GM12878 (cell line): ENCODE data around the gene TRPC6. TPM values are rescaled to one million over a fixed set of nuclear protein-coding genes. Genes with fewer than 3 reads are reported as not detected.

ENCODE experiments used
- ATAC-seq: fragments of 200-7000 bp; cut with Tn5 transposase; 3 replicates; pipeline ENCODE4 v1.9.1; 2020; ENCODE audit warnings: mild to moderate bottlenecking, moderate library complexity
- BruUV-seq: library from RNA; stranded (reverse); fragments of 400-500 nt; replicated peaks from 2 replicates; lab custom pipeline; 2021; lab: Mats Ljungman, UMichigan
- CTCF ChIA-PET: fragments of 300-600 bp; sonication (Branson Sonifier 250); formaldehyde crosslinking; extraction: SDS; loops from one replicate; lab custom pipeline; 2021; ENCODE audit warnings: inconsistent platforms; lab: Yijun Ruan, JAX
- POLR2A ChIA-PET: fragments of 350-600 bp; formaldehyde crosslinking; extraction: SDS; loops from one replicate; lab custom pipeline; 2021; ENCODE audit warnings: inconsistent platforms; lab: Charles Lee
- RAD21 ChIA-PET: fragments of 300-600 bp; sonication (Branson Sonifier 250); formaldehyde crosslinking; loops from one replicate; lab custom pipeline; 2023; ENCODE audit warnings: antibody characterized with exemption; ENCODE audit not compliant: unreplicated experiment; lab: Charles Lee
- SMC1A ChIA-PET: fragments of 300-600 bp; sonication (Branson Sonifier 250); formaldehyde crosslinking; loops from one replicate; lab custom pipeline; 2023; ENCODE audit not compliant: unreplicated experiment, uncharacterized antibody; lab: Charles Lee
- DNase-seq: peaks from one replicate; pipeline ENCODE4 v3.0.0-alpha.2; 2011; ENCODE audit warnings: low read depth, low spot score
- FAIRE-seq: peaks from 3 replicates; lab custom pipeline; 2011; peaks lifted over from hg19 to GRCh38; lab: Jason Lieb, UNC
- H2AFZ ChIP-seq: 2 replicates; pipeline ENCODE4 v1.6.0; 2011; ENCODE audit warnings: low read depth, low read length, control low read depth; ENCODE audit not compliant: control insufficient read depth
- H3K27ac ChIP-seq: 2 replicates; pipeline ENCODE4 v1.5.1; 2011; ENCODE audit warnings: control low read depth; ENCODE audit not compliant: control insufficient read depth, insufficient read depth
- H3K27me3 ChIP-seq, 2 experiments: replicated peaks in 1 of 2; 2 replicates each; pipeline versions ENCODE4 v1.6.0 to v1.6.1; 2011; ENCODE audit warnings: low read length in 1 of 2; ENCODE audit not compliant: control insufficient read depth in 2 of 2, insufficient read depth in 2 of 2
- H3K36me3 ChIP-seq, 2 experiments: 2 replicates each; pipeline ENCODE4 v1.5.1; 2011; ENCODE audit warnings: low read length in 1 of 2; ENCODE audit not compliant: control insufficient read depth in 2 of 2, insufficient read depth in 2 of 2
- H3K4me1 ChIP-seq: 2 replicates; pipeline ENCODE4 v1.6.1; 2011; ENCODE audit warnings: mild to moderate bottlenecking, low read length, moderate library complexity, mixed read lengths; ENCODE audit not compliant: control insufficient read depth, insufficient read depth
- H3K4me2 ChIP-seq: 2 replicates; pipeline ENCODE4 v1.6.0; 2011; ENCODE audit warnings: control low read depth; ENCODE audit not compliant: control insufficient read depth, insufficient read depth
- H3K4me3 ChIP-seq: fragments of 200-600 bp; sonication (generic); 2 replicates; pipeline ENCODE4 v1.5.1; 2016
- H3K79me2 ChIP-seq: 2 replicates; pipeline ENCODE4 v1.6.0; 2011; ENCODE audit warnings: low read length; ENCODE audit not compliant: control insufficient read depth, insufficient read depth
- H3K9ac ChIP-seq: 2 replicates; pipeline ENCODE4 v1.8.0; 2011; ENCODE audit warnings: low read length, control low read depth, mixed read lengths; ENCODE audit not compliant: control insufficient read depth, insufficient read depth
- H3K9me3 ChIP-seq: replicated peaks from 3 replicates; pipeline ENCODE4 v1.5.1; 2011; ENCODE audit warnings: mild to moderate bottlenecking, low read length; ENCODE audit not compliant: control insufficient read depth, insufficient read depth
- H4K20me1 ChIP-seq: 2 replicates; pipeline ENCODE4 v1.6.0; 2011; ENCODE audit not compliant: control insufficient read depth, insufficient read depth
- CHD1 ChIP-seq: IDR thresholded peaks from 2 replicates; pipeline ENCODE4 v1.6.1; 2012; ENCODE audit warnings: low read depth, low read length, improper control_type of control experiment
- GATAD2B ChIP-seq: fragments of 450-650 bp; conservative IDR thresholded peaks from 2 replicates; pipeline ENCODE4 v1.6.1; 2017; ENCODE audit warnings: low read depth, mild to moderate bottlenecking, moderate library complexity
- IRF3 ChIP-seq: fragments of 450-650 bp; IDR thresholded peaks from 2 replicates; pipeline ENCODE4 v1.6.1; 2014; ENCODE audit warnings: mild to moderate bottlenecking
- KDM1A ChIP-seq: fragments of 200-600 bp; sonication (generic); IDR thresholded peaks from 2 replicates; pipeline ENCODE4 v1.6.1; 2016; ENCODE audit warnings: borderline replicate concordance
- POLR2AphosphoS2 ChIP-seq: IDR thresholded peaks from 2 replicates; pipeline ENCODE4 v1.6.1; 2011; ENCODE audit warnings: low read depth, mild to moderate bottlenecking, low read length, improper control_type of control experiment, moderate library complexity
- RFX5 ChIP-seq: IDR thresholded peaks from 2 replicates; pipeline ENCODE4 v1.6.1; 2011; ENCODE audit warnings: low read depth, low read length, improper control_type of control experiment
- TBL1XR1 ChIP-seq: IDR thresholded peaks from 2 replicates; pipeline ENCODE4 v1.6.1; 2012; ENCODE audit warnings: low read depth, low read length, improper control_type of control experiment
- ZBTB33 ChIP-seq: fragments of 450-650 bp; IDR thresholded peaks from 2 replicates; pipeline ENCODE4 v1.6.1; 2017; ENCODE audit warnings: mild to moderate bottlenecking
- WGBS: methylation state at CpG from one replicate; pipeline ENCODE4 v1.1.6; 2016; ENCODE audit warnings: low lambda C conversion rate; ENCODE audit not compliant: insufficient replicate concordance, insufficient coverage; ENCODE audit errors: missing lambda C conversion rate; 5-methylcytosine and 5-hydroxymethylcytosine counted together
- in situ Hi-C: fragments of 300-500 bp; cut with MboI; formaldehyde crosslinking; loops from 9 replicates; pipeline ENCODE4 v1.14.3; 2018; ENCODE audit warnings: mixed read lengths
- intact Hi-C: fragments of 100-400 bp; cut with micrococcal nuclease; formaldehyde crosslinking; loops from one replicate; pipeline ENCODE4 v1.14.2; 2022; ENCODE audit not compliant: unreplicated experiment
- polyA plus RNA-seq, 11 experiments: library from polyadenylated mRNA; depleted of rRNA in 4 of 11; unstranded in 6 of 11; stranded (reverse) in 5 of 11; fragments of >200 nt; fragmentation: Nextera tagmentation in 4 of 11; fragmentation: Illumina TruSeq in 1 of 11; extraction: Ambion mirVana in 4 of 11; extraction: Trizol in 1 of 11; gene quantifications; 1 replicate in 1 of 11; 2 replicates in 10 of 11; pipeline versions ENCODE4 v1.2.1 to v1.2.3, GENCODE V29; 2011 to 2016; ENCODE audit warnings: inconsistent platforms in 2 of 11, missing spikeins in 2 of 11, low read depth in 1 of 11
- total RNA-seq, 4 experiments: library from RNA; depleted of rRNA in 3 of 4; stranded (reverse); fragments of >200 nt in 3 of 4; fragmentation: Illumina TruSeq in 1 of 4; extraction: Trizol in 1 of 4; gene quantifications; 2 replicates each; pipeline versions ENCODE4 v1.2.1 to v1.2.3, GENCODE V29; 2013 to 2021

Gene TRPC6
- total and polyA plus RNA-seq, 10 of the 15 experiments (the other 5 are each of a cell fraction or from before 2014, with no cell fraction given) = not detected

GRCh38 chr11:101444851-101445250 is 139.0 kb downstream of the TRPC6 start:
- Histone ChIP-seq H3K27me3 (no peaks in the 10 kb centered on the region), H3K79me2 (no peaks in the 10 kb centered on the region), H3K9me3 (no peaks in the 10 kb centered on the region), H3K27ac (no peak overlapping the region), H3K9ac (no peak overlapping the region), H3K4me3 (no peak overlapping the region), H3K36me3 (no peaks in the 10 kb centered on the region), H2AFZ (no peak overlapping the region), H4K20me1 (no peaks in the 10 kb centered on the region), H3K4me2 (no peak overlapping the region), H3K4me1 (no peaks in the 10 kb centered on the region)
- whole genome bisulfite sequencing = 0% methylated on average over 1 of the region's 1 CpG
- no peak for TF ChIP-seq ZBTB33
- TF ChIP-seq KDM1A = no peak
- TF ChIP-seq RFX5 = no peak
- no peak for TF ChIP-seq POLR2AphosphoS2
- TF ChIP-seq TBL1XR1 = no peak
- TF ChIP-seq IRF3 = no peak
- no peak for TF ChIP-seq GATAD2B
- TF ChIP-seq CHD1 = no peak
- ChIA-PET POLR2A (no interaction called here), SMC1A (interaction anchor here (1.5 kb wide), 1 partner anchor 9 kb away, joined by 3 read pairs; no protein-coding TSS in a partner anchor), CTCF (no interaction called here), RAD21 (no interaction called here)
- in situ Hi-C loops (no loop called here), intact Hi-C loops (no loop called here)
- BruUV-seq = no TSS peak
- FAIRE-seq = no peak
- no peak for DNase-seq
- no peak for ATAC-seq
